ENCODE results near the gene APPL2. TPM values are rescaled to one million over a fixed set of nuclear protein-coding genes. Genes with fewer than 3 reads are reported as not detected.
A peak's percentile ranks its signal among the peaks of the same experiment; 100 is the strongest.
"Not testable (repeated sequence)": the region's sequence is repeated elsewhere in the genome, so short reads cannot be mapped to it uniquely, and the experiment has no call there.

Gene APPL2
- total RNA-seq, 1 experiment from 2014 or later, result 26.7 TPM

GRCh38 chr12:105253866-105254513, 18.0 kb upstream of the APPL2 start:
- TF ChIP-seq EZH2 (IDR thresholded peaks at IDR 0.05; ENCODE audit: borderline replicate concordance, low read depth, low read length, poor library complexity, severe bottlenecking), result no peak
- TF ChIP-seq CTCF (conservative IDR thresholded peaks at IDR 0.05; ENCODE audit: low read depth, low read length), result no peak
- Histone ChIP-seq H3K36me3 (ENCODE audit: insufficient read depth, low read length, poor library complexity, severe bottlenecking) (no peaks in the 10 kb centered on the region), H3K27ac (ENCODE audit: low read depth, low read length, poor library complexity, severe bottlenecking) (no peak overlapping the region), H3K4me3 (ENCODE audit: low read depth, low read length, poor library complexity, severe bottlenecking) (no peak overlapping the region), H3K27me3 (replicated peaks; ENCODE audit: insufficient read depth, low read depth, low read length, poor library complexity) (no peaks in the 10 kb centered on the region), H3K9me3 (ENCODE audit: low read depth, low read length, poor library complexity, severe bottlenecking) (no peaks in the 10 kb centered on the region), H3K4me1 (ENCODE audit: insufficient read depth, low read length, poor library complexity, severe bottlenecking) (no peaks in the 10 kb centered on the region)
- DNase-seq (ENCODE audit: low spot score), result peak; percentile 7
- no TSS peak for BruUV-seq (replicated peaks)
- ChIA-PET CTCF (no interaction called here), POLR2A (ENCODE audit: low non-redundant PET) (no interaction called here)
- intact Hi-C loops (cut with micrococcal nuclease; ENCODE audit: unreplicated experiment), result no loop called here

- H3K27me3 ChIP-seq (replicated peaks; ENCODE audit: insufficient read depth, low read depth, low read length, poor library complexity), result no peaks in the 10 kb centered on the region
- CTCF ChIA-PET, result no interaction called here
- no peak overlapping the region for H3K4me3 ChIP-seq (ENCODE audit: low read depth, low read length, poor library complexity, severe bottlenecking)
- H3K36me3 ChIP-seq (ENCODE audit: insufficient read depth, low read length, poor library complexity, severe bottlenecking), result no peaks in the 10 kb centered on the region
- intact Hi-C loops (cut with micrococcal nuclease; ENCODE audit: unreplicated experiment), result no loop called here
- H3K27ac ChIP-seq (ENCODE audit: low read depth, low read length, poor library complexity, severe bottlenecking), result no peak overlapping the region
- H3K4me1 ChIP-seq (ENCODE audit: insufficient read depth, low read length, poor library complexity, severe bottlenecking), result no peaks in the 10 kb centered on the region
- POLR2A ChIA-PET (ENCODE audit: low non-redundant PET), result no interaction called here
- no peak for TF ChIP-seq EZH2 (IDR thresholded peaks at IDR 0.05; ENCODE audit: borderline replicate concordance, low read depth, low read length, poor library complexity, severe bottlenecking)
- TF ChIP-seq CTCF (conservative IDR thresholded peaks at IDR 0.05; ENCODE audit: low read depth, low read length), result no peak
- no TSS peak for BruUV-seq (replicated peaks)
- DNase-seq (ENCODE audit: low spot score), result no peak
- H3K9me3 ChIP-seq (ENCODE audit: low read depth, low read length, poor library complexity, severe bottlenecking), result no peaks in the 10 kb centered on the region
Observed at GRCh38 chr12:105252901-105253300, 16.9 kb upstream of the APPL2 start.

- intact Hi-C loops (cut with micrococcal nuclease; ENCODE audit: unreplicated experiment); POLR2A ChIA-PET (ENCODE audit: low non-redundant PET); H3K36me3 ChIP-seq (ENCODE audit: insufficient read depth, low read length, poor library complexity, severe bottlenecking); H3K27ac ChIP-seq (ENCODE audit: low read depth, low read length, poor library complexity, severe bottlenecking); BruUV-seq (replicated peaks); DNase-seq (ENCODE audit: low spot score); H3K4me1 ChIP-seq (ENCODE audit: insufficient read depth, low read length, poor library complexity, severe bottlenecking); H3K27me3 ChIP-seq (replicated peaks; ENCODE audit: insufficient read depth, low read depth, low read length, poor library complexity); H3K4me3 ChIP-seq (ENCODE audit: low read depth, low read length, poor library complexity, severe bottlenecking); H3K9me3 ChIP-seq (ENCODE audit: low read depth, low read length, poor library complexity, severe bottlenecking); CTCF ChIA-PET: not testable (repeated sequence)
Observed at GRCh38 chr12:105245776-105246427, 9.9 kb upstream of the APPL2 start.

GRCh38 chr12:105245291-105245690, 9.3 kb upstream of the APPL2 start:
- intact Hi-C loops (cut with micrococcal nuclease; ENCODE audit: unreplicated experiment), result no loop called here
- ChIA-PET CTCF (no interaction called here), POLR2A (ENCODE audit: low non-redundant PET) (no interaction called here)
- Histone ChIP-seq H3K4me3 (ENCODE audit: low read depth, low read length, poor library complexity, severe bottlenecking) (no peak overlapping the region), H3K27me3 (replicated peaks; ENCODE audit: insufficient read depth, low read depth, low read length, poor library complexity) (no peaks in the 10 kb centered on the region), H3K27ac (ENCODE audit: low read depth, low read length, poor library complexity, severe bottlenecking) (no peak overlapping the region), H3K9me3 (ENCODE audit: low read depth, low read length, poor library complexity, severe bottlenecking) (peaks cover 4% of the 10 kb centered on the region), H3K4me1 (ENCODE audit: insufficient read depth, low read length, poor library complexity, severe bottlenecking) (no peaks in the 10 kb centered on the region), H3K36me3 (ENCODE audit: insufficient read depth, low read length, poor library complexity, severe bottlenecking) (no peaks in the 10 kb centered on the region)
- BruUV-seq (replicated peaks), result no TSS peak
- TF ChIP-seq CTCF (conservative IDR thresholded peaks at IDR 0.05; ENCODE audit: low read depth, low read length) (no peak), EZH2 (IDR thresholded peaks at IDR 0.05; ENCODE audit: borderline replicate concordance, low read depth, low read length, poor library complexity, severe bottlenecking) (no peak)
- DNase-seq (ENCODE audit: low spot score), result no peak

Measured in A673 (cell line).